WTC11 (cell line): ENCODE data around the gene CYP11A1. TPM values are rescaled to one million over a fixed set of nuclear protein-coding genes. Genes with fewer than 3 reads are reported as not detected.

Source experiments
- ATAC-seq: fragments of 200-7000 bp; cut with Tn5 transposase; 2 replicates; pipeline ENCODE4 v1.10.0; 2021; ENCODE audit warnings: mild to moderate bottlenecking, moderate library complexity
- CTCF ChIA-PET: fragments of 300-600 bp; sonication (Branson Sonifier 250); formaldehyde crosslinking; loops from one replicate; lab custom pipeline; 2021; ENCODE audit warnings: antibody characterized with exemption; lab: Charles Lee
- POLR2A ChIA-PET: fragments of 350-600 bp; sonication (Branson Sonifier 250); formaldehyde crosslinking; loops from one replicate; lab custom pipeline; 2021; ENCODE audit warnings: antibody characterized with exemption; lab: Charles Lee
- DNase-seq: peaks from one replicate; pipeline ENCODE4 v3.0.0; 2021; ENCODE audit warnings: low spot score
- H3K27ac Mint-ChIP-seq: 2 replicates; pipeline ENCODE4 v1.8.0; 2021; ENCODE audit warnings: mixed read lengths
- H3K27me3 Mint-ChIP-seq: 2 replicates; pipeline ENCODE4 v1.8.0; 2021; ENCODE audit warnings: low read depth, mild to moderate bottlenecking, moderate library complexity, mixed read lengths
- H3K36me3 Mint-ChIP-seq: 2 replicates; pipeline ENCODE4 v1.8.0; 2021; ENCODE audit warnings: mixed read lengths
- H3K4me1 Mint-ChIP-seq: 2 replicates; pipeline ENCODE4 v1.8.0; 2022; ENCODE audit warnings: mixed read lengths
- H3K4me3 Mint-ChIP-seq: 2 replicates; pipeline ENCODE4 v1.8.0; 2021; ENCODE audit warnings: mild to moderate bottlenecking, moderate library complexity, mixed read lengths
- H3K9me3 Mint-ChIP-seq: 2 replicates; pipeline ENCODE4 v1.8.0; 2021; ENCODE audit warnings: mixed read lengths
- CBFB ChIP-seq: sonication (generic); formaldehyde crosslinking; IDR thresholded peaks from 2 replicates; pipeline ENCODE4 v1.8.1; 2022; ENCODE audit warnings: mild to moderate bottlenecking, low read depth, missing genetic modification reagents
- CREB1 ChIP-seq: sonication (generic); formaldehyde crosslinking; IDR thresholded peaks from 2 replicates; pipeline ENCODE4 v1.8.0; 2023; ENCODE audit warnings: mild to moderate bottlenecking, missing genetic modification reagents
- CREM ChIP-seq: sonication (generic); formaldehyde crosslinking; IDR thresholded peaks from 2 replicates; pipeline ENCODE4 v1.8.1; 2022; ENCODE audit warnings: mild to moderate bottlenecking, missing genetic modification reagents, moderate library complexity
- FOXK1 ChIP-seq: sonication (generic); formaldehyde crosslinking; IDR thresholded peaks from 2 replicates; pipeline ENCODE4 v1.8.0; 2022; ENCODE audit warnings: mild to moderate bottlenecking, moderate library complexity, missing genetic modification reagents
- MYBL2 ChIP-seq: sonication (generic); formaldehyde crosslinking; IDR thresholded peaks from 2 replicates; pipeline ENCODE4 v1.8.1; 2023; ENCODE audit warnings: mild to moderate bottlenecking, moderate library complexity, missing genetic modification reagents
- NFATC4 ChIP-seq: fragments of 250-450 bp; sonication (Bioruptor Pico); IDR thresholded peaks from 2 replicates; pipeline ENCODE4 v1.9.0; 2021; ENCODE audit warnings: mild to moderate bottlenecking
- SMAD4 ChIP-seq: sonication (generic); formaldehyde crosslinking; IDR thresholded peaks from 2 replicates; pipeline ENCODE4 v1.8.0; 2022; ENCODE audit warnings: mild to moderate bottlenecking, missing genetic modification reagents
- TEAD1 ChIP-seq: sonication (generic); formaldehyde crosslinking; IDR thresholded peaks from 2 replicates; pipeline ENCODE4 v1.8.0; 2022; ENCODE audit warnings: mild to moderate bottlenecking, missing genetic modification reagents
- TEAD4 ChIP-seq: sonication (generic); formaldehyde crosslinking; IDR thresholded peaks from 2 replicates; pipeline ENCODE4 v1.8.0; 2022; ENCODE audit warnings: mild to moderate bottlenecking, missing genetic modification reagents
- TP53 ChIP-seq: sonication (generic); formaldehyde crosslinking; IDR thresholded peaks from 2 replicates; pipeline ENCODE4 v1.8.1; 2023; ENCODE audit warnings: mild to moderate bottlenecking, missing genetic modification reagents
- ZSCAN18 ChIP-seq: fragments of 250-450 bp; sonication (Bioruptor Pico); IDR thresholded peaks from 2 replicates; pipeline ENCODE4 v2.1.2; 2022; ENCODE audit warnings: mild to moderate bottlenecking, moderate library complexity
- total RNA-seq: library from RNA; stranded (reverse); gene quantifications from 3 replicates; pipeline ENCODE4 v1.2.3, GENCODE V29; 2021
- TF ChIP-seq, protein P1 (sequence below): sonication (generic); formaldehyde crosslinking; IDR thresholded peaks from 2 replicates; pipeline ENCODE4 v1.8.1; 2023; ENCODE audit warnings: mild to moderate bottlenecking, missing genetic modification reagents
- TF ChIP-seq, protein P2 (sequence below): sonication (generic); formaldehyde crosslinking; IDR thresholded peaks from 2 replicates; pipeline ENCODE4 v1.8.1; 2022; ENCODE audit warnings: missing genetic modification reagents, borderline replicate concordance
- TF ChIP-seq, protein P3 (sequence below): fragments of 250-450 bp; sonication (Bioruptor Pico); IDR thresholded peaks from 2 replicates; pipeline ENCODE4 v1.9.0; 2021; ENCODE audit warnings: mild to moderate bottlenecking
- TF ChIP-seq, protein P4 (sequence below): sonication (generic); formaldehyde crosslinking; IDR thresholded peaks from 2 replicates; pipeline ENCODE4 v1.8.1; 2023; ENCODE audit warnings: mild to moderate bottlenecking, missing genetic modification reagents
- TF ChIP-seq, protein P5 (sequence below): sonication (generic); formaldehyde crosslinking; IDR thresholded peaks from 2 replicates; pipeline ENCODE4 v1.8.0; 2023; ENCODE audit warnings: mild to moderate bottlenecking, missing genetic modification reagents
- TF ChIP-seq, protein P6 (sequence below): sonication (generic); formaldehyde crosslinking; IDR thresholded peaks from 2 replicates; pipeline ENCODE4 v1.8.0; 2022; ENCODE audit warnings: mild to moderate bottlenecking, missing genetic modification reagents
- TF ChIP-seq, protein P7 (sequence below): sonication (generic); formaldehyde crosslinking; IDR thresholded peaks from 2 replicates; pipeline ENCODE4 v1.8.1; 2023; ENCODE audit warnings: mild to moderate bottlenecking, moderate library complexity, missing genetic modification reagents

Gene CYP11A1
- total RNA-seq, 1 experiment from 2014 or later: 3.4 TPM

GRCh38 chr15:74394090-74394846 is 26.8 kb upstream of the CYP11A1 start:
- Mint-ChIP-seq H3K4me1 (peaks cover 12% of the 10 kb centered on the region), H3K27me3 (peaks cover 5% of the 10 kb centered on the region; the same call in 1 of the 2 replicates), H3K27ac (no peak overlapping the region), H3K36me3 (no peaks in the 10 kb centered on the region), H3K9me3 (no peaks in the 10 kb centered on the region), H3K4me3 (no peak overlapping the region)
- POLR2A ChIA-PET: interaction anchor here (0.8 kb wide), 1 partner anchor 89 kb away, joined by 3 read pairs; no protein-coding TSS in a partner anchor
- no peak for TF ChIP-seq NFATC4
- TF ChIP-seq, protein P1, sequence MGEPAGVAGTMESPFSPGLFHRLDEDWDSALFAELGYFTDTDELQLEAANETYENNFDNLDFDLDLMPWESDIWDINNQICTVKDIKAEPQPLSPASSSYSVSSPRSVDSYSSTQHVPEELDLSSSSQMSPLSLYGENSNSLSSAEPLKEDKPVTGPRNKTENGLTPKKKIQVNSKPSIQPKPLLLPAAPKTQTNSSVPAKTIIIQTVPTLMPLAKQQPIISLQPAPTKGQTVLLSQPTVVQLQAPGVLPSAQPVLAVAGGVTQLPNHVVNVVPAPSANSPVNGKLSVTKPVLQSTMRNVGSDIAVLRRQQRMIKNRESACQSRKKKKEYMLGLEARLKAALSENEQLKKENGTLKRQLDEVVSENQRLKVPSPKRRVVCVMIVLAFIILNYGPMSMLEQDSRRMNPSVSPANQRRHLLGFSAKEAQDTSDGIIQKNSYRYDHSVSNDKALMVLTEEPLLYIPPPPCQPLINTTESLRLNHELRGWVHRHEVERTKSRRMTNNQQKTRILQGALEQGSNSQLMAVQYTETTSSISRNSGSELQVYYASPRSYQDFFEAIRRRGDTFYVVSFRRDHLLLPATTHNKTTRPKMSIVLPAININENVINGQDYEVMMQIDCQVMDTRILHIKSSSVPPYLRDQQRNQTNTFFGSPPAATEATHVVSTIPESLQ: no peak
- TF ChIP-seq, protein P2, sequence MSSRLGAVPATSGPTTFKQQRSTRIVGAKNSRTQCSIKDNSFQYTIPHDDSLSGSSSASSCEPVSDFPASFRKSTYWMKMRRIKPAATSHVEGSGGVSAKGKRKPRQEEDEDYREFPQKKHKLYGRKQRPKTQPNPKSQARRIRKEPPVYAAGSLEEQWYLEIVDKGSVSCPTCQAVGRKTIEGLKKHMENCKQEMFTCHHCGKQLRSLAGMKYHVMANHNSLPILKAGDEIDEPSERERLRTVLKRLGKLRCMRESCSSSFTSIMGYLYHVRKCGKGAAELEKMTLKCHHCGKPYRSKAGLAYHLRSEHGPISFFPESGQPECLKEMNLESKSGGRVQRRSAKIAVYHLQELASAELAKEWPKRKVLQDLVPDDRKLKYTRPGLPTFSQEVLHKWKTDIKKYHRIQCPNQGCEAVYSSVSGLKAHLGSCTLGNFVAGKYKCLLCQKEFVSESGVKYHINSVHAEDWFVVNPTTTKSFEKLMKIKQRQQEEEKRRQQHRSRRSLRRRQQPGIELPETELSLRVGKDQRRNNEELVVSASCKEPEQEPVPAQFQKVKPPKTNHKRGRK (CRISPR knock-in tag): no peak
- no peak for TF ChIP-seq CBFB
- no peak for TF ChIP-seq TEAD4
- TF ChIP-seq FOXK1: no peak
- DNase-seq: no peak
- ATAC-seq: no peak
- CTCF ChIA-PET: interaction anchor here (1.0 kb wide), 1 partner anchor 12 kb away, joined by 3 read pairs; no protein-coding TSS in a partner anchor

DNA sequence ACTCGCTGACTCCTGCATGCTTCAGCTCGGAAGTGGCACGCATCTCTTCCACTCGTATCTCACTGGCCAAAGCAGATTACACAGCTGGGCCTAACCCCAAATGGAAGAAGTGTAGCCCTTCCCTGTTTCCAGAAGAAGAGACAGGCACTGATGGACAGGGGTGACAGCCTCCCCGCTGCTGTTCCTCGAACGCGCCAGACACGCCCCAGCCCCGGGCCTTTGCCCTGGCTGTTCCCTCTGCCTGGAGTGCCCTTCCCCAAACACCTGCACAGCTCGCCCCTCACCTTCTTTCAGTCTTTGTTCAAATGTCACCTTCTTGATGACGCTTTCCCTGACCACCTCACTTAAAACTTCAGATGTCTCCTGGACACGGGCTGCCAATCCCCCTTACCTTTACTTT is 26.0 kb upstream of the CYP11A1 start:
- ChIA-PET CTCF (interaction anchor here (0.7 kb wide), 1 partner anchor 11 kb away, joined by 4 read pairs; no protein-coding TSS in a partner anchor), POLR2A (interaction anchor here (0.8 kb wide), 1 partner anchor 90 kb away, joined by 3 read pairs; no protein-coding TSS in a partner anchor)
- ATAC-seq (no peak), DNase-seq (no peak)
- Mint-ChIP-seq H3K27me3 (peaks cover 5% of the 10 kb centered on the region; the same call in 1 of the 2 replicates), H3K9me3 (no peaks in the 10 kb centered on the region), H3K27ac (no peak overlapping the region), H3K36me3 (no peaks in the 10 kb centered on the region), H3K4me1 (peaks cover 16% of the 10 kb centered on the region), H3K4me3 (no peak overlapping the region)
- TF ChIP-seq, protein P3, sequence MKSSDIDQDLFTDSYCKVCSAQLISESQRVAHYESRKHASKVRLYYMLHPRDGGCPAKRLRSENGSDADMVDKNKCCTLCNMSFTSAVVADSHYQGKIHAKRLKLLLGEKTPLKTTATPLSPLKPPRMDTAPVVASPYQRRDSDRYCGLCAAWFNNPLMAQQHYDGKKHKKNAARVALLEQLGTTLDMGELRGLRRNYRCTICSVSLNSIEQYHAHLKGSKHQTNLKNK: no peak
- no peak for TF ChIP-seq TEAD4
- TF ChIP-seq MYBL2 (CRISPR knock-in tag): no peak
- TF ChIP-seq, protein P4, sequence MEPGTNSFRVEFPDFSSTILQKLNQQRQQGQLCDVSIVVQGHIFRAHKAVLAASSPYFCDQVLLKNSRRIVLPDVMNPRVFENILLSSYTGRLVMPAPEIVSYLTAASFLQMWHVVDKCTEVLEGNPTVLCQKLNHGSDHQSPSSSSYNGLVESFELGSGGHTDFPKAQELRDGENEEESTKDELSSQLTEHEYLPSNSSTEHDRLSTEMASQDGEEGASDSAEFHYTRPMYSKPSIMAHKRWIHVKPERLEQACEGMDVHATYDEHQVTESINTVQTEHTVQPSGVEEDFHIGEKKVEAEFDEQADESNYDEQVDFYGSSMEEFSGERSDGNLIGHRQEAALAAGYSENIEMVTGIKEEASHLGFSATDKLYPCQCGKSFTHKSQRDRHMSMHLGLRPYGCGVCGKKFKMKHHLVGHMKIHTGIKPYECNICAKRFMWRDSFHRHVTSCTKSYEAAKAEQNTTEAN: no peak
- no peak for TF ChIP-seq CBFB
- TF ChIP-seq CREB1 (CRISPR knock-in tag): no peak
- TF ChIP-seq, protein P5, sequence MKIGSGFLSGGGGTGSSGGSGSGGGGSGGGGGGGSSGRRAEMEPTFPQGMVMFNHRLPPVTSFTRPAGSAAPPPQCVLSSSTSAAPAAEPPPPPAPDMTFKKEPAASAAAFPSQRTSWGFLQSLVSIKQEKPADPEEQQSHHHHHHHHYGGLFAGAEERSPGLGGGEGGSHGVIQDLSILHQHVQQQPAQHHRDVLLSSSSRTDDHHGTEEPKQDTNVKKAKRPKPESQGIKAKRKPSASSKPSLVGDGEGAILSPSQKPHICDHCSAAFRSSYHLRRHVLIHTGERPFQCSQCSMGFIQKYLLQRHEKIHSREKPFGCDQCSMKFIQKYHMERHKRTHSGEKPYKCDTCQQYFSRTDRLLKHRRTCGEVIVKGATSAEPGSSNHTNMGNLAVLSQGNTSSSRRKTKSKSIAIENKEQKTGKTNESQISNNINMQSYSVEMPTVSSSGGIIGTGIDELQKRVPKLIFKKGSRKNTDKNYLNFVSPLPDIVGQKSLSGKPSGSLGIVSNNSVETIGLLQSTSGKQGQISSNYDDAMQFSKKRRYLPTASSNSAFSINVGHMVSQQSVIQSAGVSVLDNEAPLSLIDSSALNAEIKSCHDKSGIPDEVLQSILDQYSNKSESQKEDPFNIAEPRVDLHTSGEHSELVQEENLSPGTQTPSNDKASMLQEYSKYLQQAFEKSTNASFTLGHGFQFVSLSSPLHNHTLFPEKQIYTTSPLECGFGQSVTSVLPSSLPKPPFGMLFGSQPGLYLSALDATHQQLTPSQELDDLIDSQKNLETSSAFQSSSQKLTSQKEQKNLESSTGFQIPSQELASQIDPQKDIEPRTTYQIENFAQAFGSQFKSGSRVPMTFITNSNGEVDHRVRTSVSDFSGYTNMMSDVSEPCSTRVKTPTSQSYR (CRISPR knock-in tag): no peak
- TF ChIP-seq SMAD4 (CRISPR knock-in tag): no peak
- TF ChIP-seq ZSCAN18: no peak
- no peak for TF ChIP-seq CREM (CRISPR knock-in tag)
- no peak for TF ChIP-seq TP53 (CRISPR knock-in tag)
- TF ChIP-seq, protein P6, sequence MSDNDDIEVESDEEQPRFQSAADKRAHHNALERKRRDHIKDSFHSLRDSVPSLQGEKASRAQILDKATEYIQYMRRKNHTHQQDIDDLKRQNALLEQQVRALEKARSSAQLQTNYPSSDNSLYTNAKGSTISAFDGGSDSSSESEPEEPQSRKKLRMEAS (CRISPR knock-in tag): no peak
- TF ChIP-seq, protein P7, sequence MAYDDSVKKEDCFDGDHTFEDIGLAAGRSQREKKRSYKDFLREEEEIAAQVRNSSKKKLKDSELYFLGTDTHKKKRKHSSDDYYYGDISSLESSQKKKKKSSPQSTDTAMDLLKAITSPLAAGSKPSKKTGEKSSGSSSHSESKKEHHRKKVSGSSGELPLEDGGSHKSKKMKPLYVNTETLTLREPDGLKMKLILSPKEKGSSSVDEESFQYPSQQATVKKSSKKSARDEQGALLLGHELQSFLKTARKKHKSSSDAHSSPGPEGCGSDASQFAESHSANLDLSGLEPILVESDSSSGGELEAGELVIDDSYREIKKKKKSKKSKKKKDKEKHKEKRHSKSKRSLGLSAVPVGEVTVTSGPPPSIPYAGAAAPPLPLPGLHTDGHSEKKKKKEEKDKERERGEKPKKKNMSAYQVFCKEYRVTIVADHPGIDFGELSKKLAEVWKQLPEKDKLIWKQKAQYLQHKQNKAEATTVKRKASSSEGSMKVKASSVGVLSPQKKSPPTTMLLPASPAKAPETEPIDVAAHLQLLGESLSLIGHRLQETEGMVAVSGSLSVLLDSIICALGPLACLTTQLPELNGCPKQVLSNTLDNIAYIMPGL: no peak
- TF ChIP-seq TEAD1: no peak
